GM12878 (cell line): ENCODE data around the gene C16orf74. TPM values are rescaled to one million over a fixed set of nuclear protein-coding genes. Genes with fewer than 3 reads are reported as not detected.

Experiments
- ATAC-seq: fragments of 200-7000 bp; cut with Tn5 transposase; 3 replicates; pipeline ENCODE4 v1.9.1; 2020; ENCODE audit warnings: mild to moderate bottlenecking, moderate library complexity
- BruUV-seq: library from RNA; stranded (reverse); fragments of 400-500 nt; replicated peaks from 2 replicates; lab custom pipeline; 2021; lab: Mats Ljungman, UMichigan
- CTCF ChIA-PET: fragments of 300-600 bp; sonication (Branson Sonifier 250); formaldehyde crosslinking; extraction: SDS; loops from one replicate; lab custom pipeline; 2021; ENCODE audit warnings: inconsistent platforms; lab: Yijun Ruan, JAX
- POLR2A ChIA-PET: fragments of 350-600 bp; formaldehyde crosslinking; extraction: SDS; loops from one replicate; lab custom pipeline; 2021; ENCODE audit warnings: inconsistent platforms; lab: Charles Lee
- RAD21 ChIA-PET: fragments of 300-600 bp; sonication (Branson Sonifier 250); formaldehyde crosslinking; loops from one replicate; lab custom pipeline; 2023; ENCODE audit warnings: antibody characterized with exemption; ENCODE audit not compliant: unreplicated experiment; lab: Charles Lee
- SMC1A ChIA-PET: fragments of 300-600 bp; sonication (Branson Sonifier 250); formaldehyde crosslinking; loops from one replicate; lab custom pipeline; 2023; ENCODE audit not compliant: unreplicated experiment, uncharacterized antibody; lab: Charles Lee
- DNase-seq: peaks from one replicate; pipeline ENCODE4 v3.0.0-alpha.2; 2011; ENCODE audit warnings: low read depth, low spot score
- FAIRE-seq: peaks from 3 replicates; lab custom pipeline; 2011; peaks lifted over from hg19 to GRCh38; lab: Jason Lieb, UNC
- H2AFZ ChIP-seq: 2 replicates; pipeline ENCODE4 v1.6.0; 2011; ENCODE audit warnings: low read depth, low read length, control low read depth; ENCODE audit not compliant: control insufficient read depth
- H3K27ac ChIP-seq: 2 replicates; pipeline ENCODE4 v1.5.1; 2011; ENCODE audit warnings: control low read depth; ENCODE audit not compliant: control insufficient read depth, insufficient read depth
- H3K27me3 ChIP-seq, 2 experiments: replicated peaks in 1 of 2; 2 replicates each; pipeline versions ENCODE4 v1.6.0 to v1.6.1; 2011; ENCODE audit warnings: low read length in 1 of 2; ENCODE audit not compliant: control insufficient read depth in 2 of 2, insufficient read depth in 2 of 2
- H3K36me3 ChIP-seq, 2 experiments: 2 replicates each; pipeline ENCODE4 v1.5.1; 2011; ENCODE audit warnings: low read length in 1 of 2; ENCODE audit not compliant: control insufficient read depth in 2 of 2, insufficient read depth in 2 of 2
- H3K4me1 ChIP-seq: 2 replicates; pipeline ENCODE4 v1.6.1; 2011; ENCODE audit warnings: mild to moderate bottlenecking, low read length, moderate library complexity, mixed read lengths; ENCODE audit not compliant: control insufficient read depth, insufficient read depth
- H3K4me2 ChIP-seq: 2 replicates; pipeline ENCODE4 v1.6.0; 2011; ENCODE audit warnings: control low read depth; ENCODE audit not compliant: control insufficient read depth, insufficient read depth
- H3K4me3 ChIP-seq: fragments of 200-600 bp; sonication (generic); 2 replicates; pipeline ENCODE4 v1.5.1; 2016
- H3K79me2 ChIP-seq: 2 replicates; pipeline ENCODE4 v1.6.0; 2011; ENCODE audit warnings: low read length; ENCODE audit not compliant: control insufficient read depth, insufficient read depth
- H3K9ac ChIP-seq: 2 replicates; pipeline ENCODE4 v1.8.0; 2011; ENCODE audit warnings: low read length, control low read depth, mixed read lengths; ENCODE audit not compliant: control insufficient read depth, insufficient read depth
- H3K9me3 ChIP-seq: replicated peaks from 3 replicates; pipeline ENCODE4 v1.5.1; 2011; ENCODE audit warnings: mild to moderate bottlenecking, low read length; ENCODE audit not compliant: control insufficient read depth, insufficient read depth
- H4K20me1 ChIP-seq: 2 replicates; pipeline ENCODE4 v1.6.0; 2011; ENCODE audit not compliant: control insufficient read depth, insufficient read depth
- BHLHE40 ChIP-seq, 2 experiments: fragments of 450-650 bp in 1 of 2; IDR thresholded peaks; 2 replicates each; pipeline ENCODE4 v1.6.1; 2011 to 2017; ENCODE audit warnings: low read depth in 2 of 2, borderline replicate concordance in 1 of 2, improper control_type of control experiment in 1 of 2, low read length in 1 of 2, mild to moderate bottlenecking in 1 of 2
- IKZF1 ChIP-seq: fragments of 450-650 bp; conservative IDR thresholded peaks from 2 replicates; pipeline ENCODE4 v1.6.1; 2017; ENCODE audit warnings: antibody characterized with exemption, mild to moderate bottlenecking
- IKZF2 ChIP-seq, 2 experiments: fragments of 450-650 bp; IDR thresholded peaks; 2 replicates each; pipeline ENCODE4 v1.6.1; 2017; ENCODE audit warnings: mild to moderate bottlenecking in 2 of 2, moderate library complexity in 2 of 2
- LARP7 ChIP-seq: fragments of 450-650 bp; IDR thresholded peaks from 2 replicates; pipeline ENCODE4 v1.6.1; 2017; ENCODE audit warnings: mild to moderate bottlenecking
- MEF2B ChIP-seq: fragments of 450-650 bp; IDR thresholded peaks from 2 replicates; pipeline ENCODE4 v1.6.1; 2018; ENCODE audit warnings: mild to moderate bottlenecking, moderate library complexity; ENCODE audit not compliant: partially characterized antibody, poor library complexity, severe bottlenecking
- NBN ChIP-seq: fragments of 450-650 bp; IDR thresholded peaks from 2 replicates; pipeline ENCODE4 v1.6.1; 2016
- NRF1 ChIP-seq: conservative IDR thresholded peaks from 2 replicates; pipeline ENCODE4 v1.6.1; 2011; ENCODE audit warnings: mild to moderate bottlenecking, low read depth, low read length, improper control_type of control experiment
- ZNF687 ChIP-seq: fragments of 450-650 bp; IDR thresholded peaks from 2 replicates; pipeline ENCODE4 v1.6.1; 2017; ENCODE audit warnings: mild to moderate bottlenecking, moderate library complexity
- WGBS: methylation state at CpG from one replicate; pipeline ENCODE4 v1.1.6; 2016; ENCODE audit warnings: low lambda C conversion rate; ENCODE audit not compliant: insufficient replicate concordance, insufficient coverage; ENCODE audit errors: missing lambda C conversion rate; 5-methylcytosine and 5-hydroxymethylcytosine counted together
- in situ Hi-C: fragments of 300-500 bp; cut with MboI; formaldehyde crosslinking; loops from 9 replicates; pipeline ENCODE4 v1.14.3; 2018; ENCODE audit warnings: mixed read lengths
- intact Hi-C: fragments of 100-400 bp; cut with micrococcal nuclease; formaldehyde crosslinking; loops from one replicate; pipeline ENCODE4 v1.14.2; 2022; ENCODE audit not compliant: unreplicated experiment
- polyA plus RNA-seq, 11 experiments: library from polyadenylated mRNA; depleted of rRNA in 4 of 11; unstranded in 6 of 11; stranded (reverse) in 5 of 11; fragments of >200 nt; fragmentation: Nextera tagmentation in 4 of 11; fragmentation: Illumina TruSeq in 1 of 11; extraction: Ambion mirVana in 4 of 11; extraction: Trizol in 1 of 11; gene quantifications; 1 replicate in 1 of 11; 2 replicates in 10 of 11; pipeline versions ENCODE4 v1.2.1 to v1.2.3, GENCODE V29; 2011 to 2016; ENCODE audit warnings: inconsistent platforms in 2 of 11, missing spikeins in 2 of 11, low read depth in 1 of 11
- total RNA-seq, 4 experiments: library from RNA; depleted of rRNA in 3 of 4; stranded (reverse); fragments of >200 nt in 3 of 4; fragmentation: Illumina TruSeq in 1 of 4; extraction: Trizol in 1 of 4; gene quantifications; 2 replicates each; pipeline versions ENCODE4 v1.2.1 to v1.2.3, GENCODE V29; 2013 to 2021
- TF ChIP-seq, protein P1 (sequence below): fragments of 450-650 bp; formaldehyde crosslinking; IDR thresholded peaks from 2 replicates; pipeline ENCODE4 v1.4.0; 2022; ENCODE audit warnings: mild to moderate bottlenecking, moderate library complexity

Gene C16orf74
- total and polyA plus RNA-seq, 10 of the 15 experiments (the other 5 are each of a cell fraction or from before 2014, with no cell fraction given) = 0.23 to 20.1 (median 6.8) TPM

- ATAC-seq (0 out of 3 replicates have a peak, but pooled peaks have one; percentile 4), FAIRE-seq (no peak), DNase-seq (no peak)
- Histone ChIP-seq H3K4me2 (peak overlapping the region; percentile 99), H3K4me3 (no peak overlapping the region), H2AFZ (peak overlapping the region; percentile 21; the same call in 1 of the 2 replicates), H3K9ac (no peak overlapping the region), H3K27me3 (no peaks in the 10 kb centered on the region; a peak in 1 of 4 replicates), H3K9me3 (no peaks in the 10 kb centered on the region), H3K79me2 (no peaks in the 10 kb centered on the region), H3K27ac (peak overlapping the region; percentile 25; the same call in 1 of the 2 replicates), H3K4me1 (peaks cover 80% of the 10 kb centered on the region), H4K20me1 (peaks cover 3% of the 10 kb centered on the region; the same call in 1 of the 2 replicates), H3K36me3 (no peaks in the 10 kb centered on the region)
- SMC1A ChIA-PET = interaction anchor here (1.0 to 1.4 kb wide), 2 partner anchors 18 to 19 kb away, joined by 3 read pairs; no protein-coding TSS in a partner anchor
- in situ Hi-C loops (no loop called here), intact Hi-C loops (no loop called here)
- CTCF ChIA-PET = interaction anchor here (1.1 to 2.0 kb wide), 4 partner anchors 18 to 138 kb away, joined by 3 to 6 read pairs (median 4); no protein-coding TSS in a partner anchor
- no peak for TF ChIP-seq ZNF687
- no peak for TF ChIP-seq LARP7
- TF ChIP-seq NBN = no peak
- peak; percentile 80 for TF ChIP-seq MEF2B
- TF ChIP-seq BHLHE40 (IDR thresholded peaks at IDR 0.05; ENCODE audit: borderline replicate concordance in 1 of 2, low read depth in 2 of 2, low read length in 1 of 2) = 0 out of 4 replicates have a peak, but pooled peaks of 1 of the 2 experiments have one; percentile 13
- peak; percentile 25 to 44; a peak in 2 of 4 replicates for TF ChIP-seq IKZF2 (IDR thresholded peaks at IDR 0.05)
- TF ChIP-seq, protein P1, sequence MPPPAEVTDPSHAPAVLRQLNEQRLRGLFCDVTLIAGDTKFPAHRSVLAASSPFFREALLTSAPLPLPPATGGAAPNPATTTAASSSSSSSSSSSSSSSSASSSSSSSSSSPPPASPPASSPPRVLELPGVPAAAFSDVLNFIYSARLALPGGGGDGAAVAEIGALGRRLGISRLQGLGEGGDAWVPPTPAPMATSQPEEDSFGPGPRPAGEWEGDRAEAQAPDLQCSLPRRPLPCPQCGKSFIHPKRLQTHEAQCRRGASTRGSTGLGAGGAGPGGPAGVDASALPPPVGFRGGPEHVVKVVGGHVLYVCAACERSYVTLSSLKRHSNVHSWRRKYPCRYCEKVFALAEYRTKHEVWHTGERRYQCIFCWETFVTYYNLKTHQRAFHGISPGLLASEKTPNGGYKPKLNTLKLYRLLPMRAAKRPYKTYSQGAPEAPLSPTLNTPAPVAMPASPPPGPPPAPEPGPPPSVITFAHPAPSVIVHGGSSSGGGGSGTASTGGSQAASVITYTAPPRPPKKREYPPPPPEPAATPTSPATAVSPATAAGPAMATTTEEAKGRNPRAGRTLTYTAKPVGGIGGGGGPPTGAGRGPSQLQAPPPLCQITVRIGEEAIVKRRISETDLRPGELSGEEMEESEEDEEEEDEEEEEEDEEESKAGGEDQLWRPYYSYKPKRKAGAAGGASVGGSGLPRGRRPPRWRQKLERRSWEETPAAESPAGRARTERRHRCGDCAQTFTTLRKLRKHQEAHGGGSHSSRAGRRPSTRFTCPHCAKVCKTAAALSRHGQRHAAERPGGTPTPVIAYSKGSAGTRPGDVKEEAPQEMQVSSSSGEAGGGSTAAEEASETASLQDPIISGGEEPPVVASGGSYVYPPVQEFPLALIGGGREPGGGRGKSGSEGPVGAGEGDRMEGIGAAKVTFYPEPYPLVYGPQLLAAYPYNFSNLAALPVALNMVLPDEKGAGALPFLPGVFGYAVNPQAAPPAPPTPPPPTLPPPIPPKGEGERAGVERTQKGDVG (CRISPR knock-in tag) = no peak
- TF ChIP-seq NRF1 = no peak
- peak; percentile 35; the same call in 1 of the 2 replicates for TF ChIP-seq IKZF1
- POLR2A ChIA-PET = no interaction called here
- RAD21 ChIA-PET = interaction anchor here (1.0 to 1.2 kb wide), 2 partner anchors 18 to 138 kb away, joined by 4 to 5 read pairs; no protein-coding TSS in a partner anchor
- BruUV-seq = no TSS peak
- WGBS = 0% methylated on average over 7 of the region's 7 CpGs
These were observed 3.5 kb upstream of the C16orf74 start for GRCh38 chr16:85754413-85754812.
